A204.1 (cell line): ENCODE results near the gene CCDC192.

Source experiments
- FAIRE-seq: peaks from 2 replicates; lab custom pipeline; 2012; peaks lifted over from hg19 to GRCh38; lab: Jason Lieb, UNC

CCDC192 gene

GRCh38 chr5:127810707-127811490 is 107.7 kb downstream of the CCDC192 start:
- no peak for FAIRE-seq

- FAIRE-seq, result no peak
These were observed 109.4 kb downstream of the CCDC192 start for GRCh38 chr5:127812570-127812969.

- no peak for FAIRE-seq
These were observed 110.7 kb downstream of the CCDC192 start for GRCh38 chr5:127813633-127814587.

DNA sequence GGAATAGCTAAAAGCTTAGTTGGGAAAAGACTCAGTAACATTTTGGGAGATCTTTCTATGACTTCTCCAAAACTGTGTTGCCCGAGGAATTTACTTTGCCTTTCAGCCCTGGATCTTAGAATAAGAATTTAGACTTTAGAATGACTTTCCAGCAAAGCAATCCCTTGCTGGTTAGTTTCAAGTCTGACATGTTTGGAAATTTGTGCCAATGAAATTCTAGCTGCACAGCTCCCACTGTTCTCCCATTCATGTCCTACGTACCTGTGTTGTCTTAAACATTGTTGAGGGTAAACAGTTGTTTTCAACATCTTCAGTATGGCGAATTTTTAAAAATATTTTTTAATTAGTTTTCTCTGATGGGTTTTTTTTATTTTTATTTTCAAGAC is 111.4 kb downstream of the CCDC192 start:
- FAIRE-seq, result no peak

GRCh38 chr5:127820910-127821553 is 117.8 kb downstream of the CCDC192 start:
- no peak for FAIRE-seq

DNA sequence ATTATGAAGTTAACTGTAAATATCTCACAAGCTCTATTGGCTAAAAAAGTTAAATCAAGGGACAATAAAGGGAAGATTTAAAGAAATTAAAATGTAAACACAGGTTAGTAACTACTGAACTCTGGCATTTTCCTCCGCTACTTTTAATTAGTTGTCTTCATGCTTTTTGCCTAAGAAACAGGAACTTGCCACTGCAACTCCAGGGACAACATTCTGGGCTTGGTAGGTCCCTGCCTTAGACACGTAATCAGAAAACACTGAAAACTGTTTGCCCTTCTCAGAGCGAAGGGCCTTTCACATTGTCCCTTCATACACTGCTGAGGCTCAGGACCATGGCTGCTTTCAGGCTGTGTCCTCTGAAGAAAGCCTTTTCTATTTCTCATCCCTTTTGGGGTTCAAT is 118.7 kb downstream of the CCDC192 start:
- no peak for FAIRE-seq

- no peak for FAIRE-seq
These were observed 120.9 kb downstream of the CCDC192 start for GRCh38 chr5:127824126-127824525.

DNA sequence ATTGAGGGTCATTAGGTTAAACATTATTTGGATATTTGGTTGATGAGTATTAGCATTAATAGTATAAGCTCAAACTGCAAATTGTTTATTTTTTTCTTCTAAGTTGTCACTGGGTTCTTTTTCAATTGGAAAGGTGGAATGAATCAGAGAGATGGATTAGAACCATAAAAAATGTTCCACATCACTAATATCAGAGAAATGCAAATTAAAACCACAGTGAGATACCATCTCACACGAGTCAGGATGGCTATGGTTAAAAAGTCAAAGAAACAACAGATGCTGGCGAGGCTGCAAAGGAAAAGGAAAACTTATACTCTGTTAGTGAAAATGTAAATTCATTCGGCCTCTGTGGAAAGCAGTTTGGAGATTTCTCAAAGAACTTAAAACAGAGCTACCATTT is 122.8 kb downstream of the CCDC192 start:
- no peak for FAIRE-seq

- FAIRE-seq, result no peak
These were observed 124.3 kb downstream of the CCDC192 start for GRCh38 chr5:127827451-127827850.

DNA sequence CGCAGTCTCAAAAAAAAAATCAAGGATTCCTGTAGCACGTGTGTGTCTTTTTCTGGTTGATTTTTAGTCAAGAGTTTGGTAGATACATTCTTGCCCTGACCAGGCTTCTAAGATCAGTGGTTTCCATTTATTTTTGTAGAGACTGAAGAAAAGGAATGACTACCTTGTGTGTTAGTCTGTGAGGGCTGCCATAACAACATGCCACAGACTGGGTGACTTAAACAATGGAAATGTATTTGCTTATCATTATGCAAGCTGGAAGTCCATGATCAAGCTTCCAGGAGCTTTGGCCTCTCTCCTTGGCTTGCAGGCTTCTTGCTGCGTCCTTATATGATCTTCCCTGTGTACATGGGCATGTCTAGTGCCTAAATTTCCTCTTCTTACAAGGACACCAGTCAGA is 127.0 kb downstream of the CCDC192 start:
- FAIRE-seq, result no peak

DNA sequence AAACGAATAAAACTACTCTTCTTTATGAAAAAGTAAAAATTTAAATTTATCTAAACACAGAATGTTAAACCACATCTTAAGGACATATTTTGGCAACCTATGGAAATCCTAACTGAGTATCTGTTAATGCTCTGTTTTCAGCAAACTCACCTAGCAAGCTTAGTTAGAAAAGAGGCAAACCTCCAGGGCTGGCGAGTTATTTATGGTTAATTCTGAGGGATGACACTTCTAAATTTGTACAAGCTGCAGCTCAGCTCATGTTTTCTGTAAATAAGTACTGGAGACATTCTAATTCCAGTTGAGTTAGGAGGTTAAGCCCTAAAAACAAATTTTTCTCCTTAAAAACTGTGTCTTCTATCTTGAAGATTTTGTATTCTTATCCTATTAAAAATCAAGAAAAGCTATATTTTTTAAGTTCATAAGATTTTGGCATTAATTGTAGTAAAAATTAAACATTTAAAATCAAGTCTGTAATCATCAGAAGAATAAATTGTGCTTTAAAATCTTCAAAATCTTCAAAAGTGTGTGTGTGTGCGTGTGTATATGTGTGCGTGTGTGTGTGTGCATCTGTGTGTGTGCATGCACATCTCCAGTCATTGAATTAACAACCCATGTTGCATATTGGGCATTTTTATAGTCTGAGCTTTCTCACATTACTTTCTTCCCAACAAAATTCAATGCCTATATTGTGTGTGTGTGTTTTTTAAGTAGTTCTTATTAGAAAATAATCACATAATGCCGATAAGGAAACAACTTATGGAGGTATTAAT is 127.8 kb downstream of the CCDC192 start:
- FAIRE-seq, result no peak

GRCh38 chr5:127832067-127832466 is 128.9 kb downstream of the CCDC192 start:
- FAIRE-seq, result no peak

- FAIRE-seq, result no peak
These were observed 130.9 kb downstream of the CCDC192 start for GRCh38 chr5:127834094-127834531.

DNA sequence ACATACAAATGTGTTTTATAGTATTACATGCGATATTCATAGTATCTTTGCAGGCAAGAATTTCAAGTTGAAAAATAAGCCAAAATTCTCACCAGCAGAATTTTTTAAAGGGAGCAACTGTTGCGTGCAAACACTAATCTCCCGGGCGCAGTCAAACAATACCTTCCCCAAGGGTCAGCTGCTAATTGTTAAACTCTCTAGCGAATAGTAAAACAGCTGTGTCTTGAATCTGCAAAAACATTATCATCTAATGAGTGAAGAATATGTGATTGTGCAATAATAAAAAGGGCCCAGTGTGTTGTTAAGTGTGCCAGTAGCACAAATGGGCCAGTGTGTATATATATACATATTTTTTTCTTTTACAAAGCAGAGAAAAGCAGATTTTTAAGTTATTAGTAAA is 131.4 kb downstream of the CCDC192 start:
- FAIRE-seq, result no peak

DNA sequence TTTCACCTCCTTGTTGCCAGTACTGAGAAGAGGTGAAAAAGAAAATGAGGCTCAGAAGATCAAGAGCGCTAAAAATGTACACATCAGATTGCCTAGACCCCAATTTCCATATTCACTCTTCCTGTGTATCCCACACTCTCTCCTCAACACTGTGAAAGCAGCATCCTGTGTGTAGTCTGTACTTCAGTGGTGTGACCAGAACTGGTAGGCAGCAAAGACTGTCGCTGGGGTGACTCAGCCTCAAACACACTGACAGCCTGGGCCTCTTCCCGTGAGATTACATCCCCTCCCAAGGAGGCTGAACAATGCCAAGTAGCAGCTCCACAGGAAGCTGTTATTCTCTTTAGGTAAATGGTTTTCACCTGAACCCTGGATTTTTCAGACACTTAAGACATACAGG is 135.5 kb downstream of the CCDC192 start:
- FAIRE-seq, result no peak

DNA sequence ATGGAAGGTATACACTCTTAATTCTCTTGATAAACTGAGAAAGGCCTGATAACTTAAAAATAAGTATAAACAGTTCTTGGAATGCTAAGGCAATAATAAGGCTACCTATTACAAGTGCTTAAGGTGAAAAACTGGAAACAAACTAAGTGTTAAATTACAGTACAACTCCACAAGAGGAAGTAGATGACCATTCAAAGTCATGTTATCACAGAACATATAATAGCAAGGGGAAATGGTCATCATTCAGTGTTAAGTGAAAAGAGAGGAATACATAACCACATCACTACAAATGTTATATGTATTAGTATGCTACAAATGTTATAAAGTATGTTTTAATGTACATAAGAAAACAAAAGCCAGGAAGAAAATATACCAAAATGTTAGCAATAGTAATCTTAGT is 135.9 kb downstream of the CCDC192 start:
- no peak for FAIRE-seq

DNA sequence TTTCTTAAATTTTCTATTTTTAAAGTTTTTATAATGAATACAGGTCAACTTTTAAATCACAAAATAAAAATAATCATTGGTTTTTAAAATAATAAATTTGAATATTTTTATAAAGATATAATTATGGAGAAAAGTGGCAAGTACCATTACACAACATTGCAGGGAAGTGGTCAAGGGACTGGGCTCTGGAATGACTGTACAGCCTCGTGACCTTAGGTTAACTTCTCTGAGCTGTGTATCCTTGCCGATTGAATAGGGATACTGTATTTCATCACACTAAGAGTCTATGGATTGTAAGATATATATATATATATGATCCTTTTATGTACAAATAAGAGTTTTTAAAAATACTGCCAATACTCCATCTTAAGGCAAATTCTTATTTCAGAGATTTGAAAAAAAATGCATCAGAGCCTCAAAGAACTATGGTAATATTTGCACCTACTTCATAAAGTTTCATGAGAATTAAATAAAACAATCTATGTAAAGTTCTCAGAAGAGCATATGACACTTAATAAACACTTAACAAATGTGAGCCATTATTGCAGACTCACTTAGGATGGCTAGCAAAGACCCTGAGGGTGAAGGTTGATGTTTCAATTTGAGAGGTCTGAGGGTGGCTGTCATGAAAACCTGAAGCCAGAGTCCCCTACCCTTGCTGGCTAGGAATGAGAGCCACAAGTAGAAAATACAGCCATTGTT is 136.5 kb downstream of the CCDC192 start:
- no peak for FAIRE-seq

- no peak for FAIRE-seq
These were observed 137.0 kb downstream of the CCDC192 start for GRCh38 chr5:127840198-127840524.

DNA sequence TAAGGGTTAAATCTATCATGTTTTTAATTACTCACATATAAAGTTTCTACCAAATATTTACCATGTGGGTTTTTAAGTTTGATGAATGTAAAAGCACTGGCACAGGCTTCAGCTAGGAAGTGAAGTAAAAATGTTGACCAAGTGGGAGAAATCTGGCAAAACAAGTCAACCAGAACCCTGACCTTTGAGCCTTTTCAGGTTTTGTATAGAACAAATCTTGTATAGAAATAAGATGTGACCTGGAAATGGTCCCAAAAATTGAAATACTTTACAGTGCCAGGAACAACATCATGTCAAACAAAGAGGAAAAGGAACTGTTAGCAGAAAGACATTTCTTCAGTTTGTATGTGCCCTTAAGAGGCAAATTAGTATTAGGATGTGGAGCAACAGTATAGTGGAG is 137.6 kb downstream of the CCDC192 start:
- no peak for FAIRE-seq

DNA sequence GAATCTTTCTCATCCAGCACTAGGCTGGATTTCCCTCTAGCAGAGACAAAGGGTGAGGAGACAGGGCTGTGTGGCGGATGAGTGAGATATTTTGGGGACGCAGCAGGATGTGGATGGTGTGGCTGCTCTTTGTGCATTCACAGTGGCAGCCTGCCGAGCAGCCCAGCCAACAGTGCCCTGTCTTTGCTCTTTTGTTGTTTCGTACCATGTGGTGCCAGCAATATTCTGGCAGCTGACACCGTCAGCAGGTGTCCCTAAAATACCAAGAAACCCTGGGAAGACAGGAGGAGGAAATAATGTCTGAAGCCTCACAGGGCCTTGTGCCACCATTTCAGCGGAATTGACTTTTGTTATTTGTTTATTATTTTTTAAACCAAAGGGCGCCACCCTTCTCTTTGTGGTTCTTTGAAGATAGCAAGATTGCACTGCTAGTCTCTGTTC is 141.4 kb downstream of the CCDC192 start:
- FAIRE-seq, result no peak

DNA sequence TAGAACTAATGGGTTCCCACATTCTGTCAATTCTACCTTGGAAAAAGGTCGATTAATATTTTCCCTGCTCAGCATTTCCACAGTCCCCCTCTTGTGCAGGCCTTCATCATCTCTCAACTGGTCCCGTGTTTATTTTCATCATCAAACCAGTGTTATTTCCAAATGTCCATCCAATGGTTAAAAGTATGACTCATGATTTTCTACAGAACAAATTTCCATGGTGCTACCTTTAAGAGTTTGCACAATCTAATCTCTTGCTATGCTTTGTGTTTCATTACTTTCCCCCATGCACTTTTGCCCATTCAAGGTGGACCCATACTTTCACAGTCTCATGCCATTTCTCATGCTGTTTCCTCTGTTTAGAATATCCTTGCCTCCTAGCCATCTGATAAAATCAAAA is 143.7 kb downstream of the CCDC192 start:
- no peak for FAIRE-seq
